Ectodermal cell (in vitro differentiated cells): ENCODE data around the gene BLVRB.
"Not testable (repeated sequence)": the region's sequence is repeated elsewhere in the genome, so short reads cannot be mapped to it uniquely, and the experiment has no call there.

ENCODE experiments used
- H3K27ac ChIP-seq: 2 replicates; pipeline ENCODE4 v1.7.0; 2013; ENCODE audit warnings: mild to moderate bottlenecking, low read depth, low read length; ENCODE audit not compliant: insufficient read depth, poor library complexity, severe bottlenecking
- H3K27me3 ChIP-seq: 2 replicates; pipeline ENCODE4 v1.7.0; 2013; ENCODE audit warnings: mild to moderate bottlenecking, low read length; ENCODE audit not compliant: insufficient read depth, control insufficient read depth, poor library complexity, severe bottlenecking
- H3K36me3 ChIP-seq: one replicate; pipeline ENCODE4 v1.7.0; 2013; ENCODE audit warnings: low read length; ENCODE audit not compliant: control insufficient read depth, insufficient read depth
- H3K4me1 ChIP-seq: one replicate; pipeline ENCODE4 v1.7.0; 2013; ENCODE audit warnings: low read length; ENCODE audit not compliant: control insufficient read depth, insufficient read depth
- H3K4me3 ChIP-seq: 2 replicates; pipeline ENCODE4 v1.7.0; 2013; ENCODE audit warnings: low read depth, low read length, control low read depth; ENCODE audit not compliant: insufficient read depth
- H3K9me3 ChIP-seq: 2 replicates; pipeline ENCODE4 v1.7.0; 2013; ENCODE audit warnings: mild to moderate bottlenecking, low read length, moderate library complexity; ENCODE audit not compliant: control insufficient read depth
- WGBS, 2 experiments: methylation state at CpG; one replicate each; pipeline ENCODE4 v1.1.7; 2013; ENCODE audit warnings: missing lambda C conversion rate in 2 of 2; 5-methylcytosine and 5-hydroxymethylcytosine counted together

BLVRB gene

DNA sequence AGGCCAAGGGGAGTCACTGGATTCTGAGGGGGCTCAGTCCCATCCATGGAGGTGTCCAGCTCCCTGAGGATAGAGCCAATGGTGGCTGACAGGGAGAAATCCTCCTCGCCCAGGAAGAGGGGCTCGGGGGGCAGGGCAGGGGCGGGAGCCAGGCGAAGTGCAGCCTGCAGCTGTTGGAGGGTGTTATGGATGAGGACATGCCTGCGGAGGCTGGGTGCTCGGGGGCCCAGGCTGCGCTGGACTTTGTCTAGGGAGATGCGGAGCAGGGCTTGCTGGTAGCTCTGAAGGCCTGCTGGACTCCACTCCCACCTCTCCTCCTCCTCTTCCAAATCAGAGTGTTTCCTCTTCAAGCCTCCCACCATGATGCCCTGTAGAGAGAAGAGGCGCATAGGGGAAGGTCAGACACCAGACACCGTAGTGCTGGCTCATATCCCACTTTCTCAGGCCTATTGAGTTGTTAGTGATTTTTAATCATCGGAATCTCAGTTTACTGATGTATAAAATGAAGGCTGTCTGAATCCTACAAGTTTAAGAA lies 23.8 kb downstream of the BLVRB start:
- Histone ChIP-seq H3K9me3 (no peaks in the 10 kb centered on the region), H3K4me3 (no peak overlapping the region), H3K27me3 (no peaks in the 10 kb centered on the region), H3K36me3 (no peaks in the 10 kb centered on the region), H3K4me1 (peaks cover 19% of the 10 kb centered on the region), H3K27ac (no peak overlapping the region)
- 96 to 97% methylated on average over 11 of the region's 11 CpGs for WGBS, 2 experiments

DNA sequence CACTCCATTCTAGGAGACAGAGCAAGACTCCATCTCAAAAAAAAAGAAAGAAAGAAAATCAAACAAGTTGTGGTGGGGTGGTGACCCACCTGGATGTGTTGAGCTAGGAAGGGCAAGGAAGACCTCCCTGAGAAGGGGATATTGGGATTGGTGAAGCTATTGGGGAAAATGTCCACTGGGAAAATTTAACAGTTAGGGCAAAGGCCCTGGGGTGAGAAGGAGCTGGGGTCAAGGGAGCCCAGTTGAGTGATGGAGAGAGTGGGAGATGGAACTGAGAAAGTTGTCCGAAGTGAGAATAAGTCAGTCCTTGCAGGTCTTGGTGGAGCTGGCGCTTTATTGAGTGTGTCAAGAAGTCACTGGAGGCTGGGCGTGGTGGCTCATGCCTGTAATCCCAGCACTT lies 27.3 kb downstream of the BLVRB start:
- peaks cover 8% of the 10 kb centered on the region for H3K4me1 ChIP-seq
- no peak overlapping the region for H3K4me3 ChIP-seq
- H3K9me3 ChIP-seq, result no peaks in the 10 kb centered on the region
- H3K27me3 ChIP-seq, result no peaks in the 10 kb centered on the region
- no peak overlapping the region for H3K27ac ChIP-seq
- H3K36me3 ChIP-seq, result no peaks in the 10 kb centered on the region
- WGBS, 2 experiments, result 95 to 97% methylated on average over 3 of the region's 3 CpGs

DNA sequence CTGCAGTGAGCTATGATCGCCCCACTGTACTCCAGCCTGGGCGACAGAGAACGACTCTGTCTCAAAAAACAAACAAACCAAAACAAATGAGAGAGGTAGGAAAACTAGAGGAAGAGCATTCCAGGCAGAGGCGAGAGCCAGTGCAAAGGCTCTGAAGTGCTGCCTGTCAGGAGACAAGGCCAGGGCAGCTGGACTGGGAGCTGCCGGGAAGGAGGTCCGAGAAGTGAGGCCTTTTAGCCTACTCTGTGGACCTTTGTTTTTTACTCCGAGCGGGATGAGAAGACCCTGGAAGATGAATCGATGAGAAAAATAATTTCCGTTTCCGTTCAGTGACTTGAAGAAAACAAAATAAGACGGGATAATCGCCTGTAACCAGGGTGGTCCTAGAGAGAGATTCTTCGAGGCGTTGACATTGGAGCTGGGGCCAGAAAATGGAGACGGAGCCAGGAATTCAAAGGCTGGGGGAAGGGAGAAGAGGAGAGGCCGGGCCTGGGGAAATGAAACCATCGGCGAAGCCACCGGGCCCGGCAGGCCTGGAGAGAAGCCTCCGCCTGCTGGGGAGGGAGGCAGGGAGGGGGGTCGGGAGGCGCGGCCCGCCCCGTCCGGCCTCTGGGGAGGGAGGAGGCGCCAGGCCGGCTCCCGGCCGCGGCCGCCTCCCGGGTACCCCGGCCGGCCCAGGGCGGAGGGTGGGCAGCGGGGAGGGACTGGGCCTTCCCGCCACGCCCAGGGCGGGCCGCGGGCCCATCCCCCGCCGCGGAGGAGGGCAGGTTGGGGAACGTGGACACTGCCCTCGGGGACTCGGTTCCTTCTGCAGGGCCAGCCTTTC lies 31.9 kb downstream of the BLVRB start:
- no peaks in the 10 kb centered on the region for H3K27me3 ChIP-seq
- peaks cover 4% of the 10 kb centered on the region for H3K4me1 ChIP-seq
- peak overlapping the region; percentile 32 for H3K4me3 ChIP-seq
- H3K36me3 ChIP-seq, result no peaks in the 10 kb centered on the region
- H3K27ac ChIP-seq, result peak overlapping the region; percentile 89
- WGBS, 2 experiments, result 5% methylated on average over 50 of the region's 50 CpGs
- no peaks in the 10 kb centered on the region for H3K9me3 ChIP-seq

DNA sequence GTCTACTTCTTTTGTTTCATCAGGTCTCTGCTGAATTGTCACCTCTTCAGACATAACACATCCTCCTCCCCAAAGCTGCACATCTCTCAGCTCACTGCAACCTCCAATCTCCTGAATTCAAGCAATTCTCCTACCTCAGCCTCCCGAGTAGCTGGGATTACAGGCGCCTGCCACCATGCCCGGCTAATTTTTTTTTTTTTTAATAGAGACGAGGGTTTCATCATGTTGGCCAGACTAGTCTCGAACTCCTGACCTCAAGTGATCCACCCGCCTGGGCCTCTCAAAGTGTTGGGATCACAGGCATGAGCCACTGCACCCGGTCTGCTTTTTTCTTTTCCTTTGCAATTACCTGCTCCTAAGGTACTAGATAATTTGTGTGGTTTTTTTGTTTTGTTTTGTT lies 32.8 kb downstream of the BLVRB start:
- H3K4me1 ChIP-seq, H3K9me3 ChIP-seq, H3K27me3 ChIP-seq, H3K36me3 ChIP-seq, H3K4me3 ChIP-seq, H3K27ac ChIP-seq: not testable (repeated sequence)
- WGBS, 2 experiments, result 89 to 91% methylated on average over 7 of the region's 7 CpGs

DNA sequence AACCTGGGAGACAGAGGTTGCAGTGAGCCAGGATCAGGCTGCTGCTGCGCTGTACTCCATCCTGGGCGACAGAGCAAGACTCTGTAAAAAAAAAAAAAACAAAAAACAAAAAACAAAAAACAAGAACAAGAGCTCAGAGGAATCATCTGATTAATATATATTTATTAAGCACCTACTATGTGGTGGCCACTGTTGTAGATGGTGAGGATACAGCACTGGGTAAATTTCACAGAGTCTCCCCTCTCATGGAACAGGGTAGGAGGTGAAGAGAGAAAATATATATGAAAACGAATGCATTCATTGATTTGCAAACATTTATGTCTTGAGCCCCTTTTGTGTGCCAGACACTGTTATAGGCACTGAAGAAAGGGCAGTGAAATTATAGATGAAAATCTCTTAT lies 33.8 kb downstream of the BLVRB start:
- Histone ChIP-seq H3K9me3 (no peaks in the 10 kb centered on the region), H3K27me3 (no peaks in the 10 kb centered on the region), H3K27ac (no peak overlapping the region), H3K4me3 (no peak overlapping the region), H3K4me1 (peaks cover 4% of the 10 kb centered on the region), H3K36me3 (no peaks in the 10 kb centered on the region)
- WGBS, 2 experiments, result 98 to 99% methylated on average over 3 of the region's 3 CpGs

DNA sequence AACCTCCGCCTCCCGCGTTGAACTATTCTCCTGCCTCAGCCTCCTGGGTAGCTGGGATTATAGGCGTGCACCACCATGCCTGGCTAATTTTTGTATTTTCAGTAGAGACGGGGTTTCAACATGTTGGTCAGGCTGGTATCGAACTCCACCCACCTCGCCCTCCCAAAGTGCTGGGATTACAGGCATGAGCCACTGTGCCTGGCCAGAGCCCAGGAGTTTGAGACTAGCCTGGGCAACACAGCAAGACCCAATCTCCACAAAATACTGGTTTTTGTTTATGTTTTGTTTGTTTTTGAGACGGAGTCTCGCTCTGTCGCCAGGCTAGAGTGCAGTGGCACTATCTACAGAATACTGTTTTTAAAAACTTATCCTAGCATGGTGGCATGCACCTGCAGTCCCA lies 35.3 kb downstream of the BLVRB start:
- WGBS, 2 experiments, result 93 to 94% methylated on average over 10 of the region's 10 CpGs
- not testable (repeated sequence) for H3K27me3 ChIP-seq, H3K9me3 ChIP-seq, H3K36me3 ChIP-seq, H3K4me3 ChIP-seq, H3K4me1 ChIP-seq, H3K27ac ChIP-seq

DNA sequence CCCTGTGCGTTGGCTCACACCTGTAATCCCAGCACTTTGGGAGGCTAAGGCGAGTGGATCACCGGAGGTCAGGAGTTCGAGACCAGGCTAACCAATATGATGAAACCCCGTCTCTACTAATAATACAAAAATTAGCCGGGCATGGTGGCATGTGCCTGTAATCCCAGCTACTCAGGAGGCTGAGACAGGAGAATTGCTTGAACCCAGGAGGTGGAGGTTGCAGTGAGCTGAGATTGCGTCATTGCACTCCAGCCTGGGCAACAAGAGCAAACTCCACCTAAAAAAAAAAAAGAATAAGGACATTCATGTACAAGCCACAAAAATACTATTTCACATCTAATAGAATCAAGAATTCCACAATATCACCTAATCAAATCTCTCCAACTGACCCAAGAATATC lies 37.3 kb downstream of the BLVRB start:
- WGBS, 2 experiments, result 93 to 95% methylated on average over 7 of the region's 7 CpGs
- not testable (repeated sequence) for H3K27ac ChIP-seq, H3K9me3 ChIP-seq, H3K4me1 ChIP-seq, H3K36me3 ChIP-seq, H3K27me3 ChIP-seq, H3K4me3 ChIP-seq

DNA sequence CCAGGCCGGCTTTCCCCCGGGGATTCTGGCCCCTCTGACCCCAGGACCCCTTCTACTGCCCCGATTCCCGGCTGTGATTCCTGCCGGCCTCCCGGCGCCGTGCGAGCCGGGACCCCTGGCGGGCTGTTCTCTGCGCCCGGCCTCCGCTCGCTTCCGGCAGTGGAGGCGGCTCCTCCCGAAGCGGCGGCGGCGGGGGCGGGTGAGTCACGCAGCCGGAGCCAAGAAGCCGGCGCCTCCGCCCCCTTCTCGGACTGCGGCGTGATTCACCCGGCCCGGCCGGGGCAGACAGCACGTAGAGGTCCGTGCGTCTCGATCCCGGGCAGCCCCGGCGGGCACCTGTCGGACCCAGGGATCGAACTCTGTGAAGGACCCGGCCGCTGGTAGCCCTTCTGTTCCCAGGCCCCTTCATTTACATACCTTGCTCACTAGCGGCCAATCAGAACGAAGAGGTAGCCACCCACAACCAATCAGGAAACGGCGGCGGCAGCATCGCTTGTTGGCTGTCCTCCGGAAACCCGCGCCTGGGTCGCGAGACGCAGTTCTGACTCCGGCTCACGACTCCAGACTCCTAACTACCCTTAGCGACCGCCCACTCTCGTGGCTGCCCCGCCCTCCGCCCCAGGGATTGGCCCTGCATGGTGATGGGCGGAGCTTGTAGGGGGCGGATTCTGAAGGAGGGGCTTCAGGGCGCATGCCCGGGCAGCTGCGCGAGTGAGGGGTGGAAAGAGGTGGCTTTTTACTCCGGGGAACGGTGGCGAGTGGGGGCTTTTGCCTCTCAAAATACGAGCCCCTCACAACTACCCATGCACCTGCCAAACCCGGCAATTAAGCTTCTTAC lies 39.9 kb downstream of the BLVRB start, which contains the start of gene SERTAD1:
SERTAD1 (minus strand) TSS at position 543 of the 838 bp plus-strand sequence. CDS start 2,446 bp downstream, outside the sequence.
- no peaks in the 10 kb centered on the region for H3K9me3 ChIP-seq
- WGBS, 2 experiments, result 0% methylated on average over 75 of the region's 75 CpGs

DNA sequence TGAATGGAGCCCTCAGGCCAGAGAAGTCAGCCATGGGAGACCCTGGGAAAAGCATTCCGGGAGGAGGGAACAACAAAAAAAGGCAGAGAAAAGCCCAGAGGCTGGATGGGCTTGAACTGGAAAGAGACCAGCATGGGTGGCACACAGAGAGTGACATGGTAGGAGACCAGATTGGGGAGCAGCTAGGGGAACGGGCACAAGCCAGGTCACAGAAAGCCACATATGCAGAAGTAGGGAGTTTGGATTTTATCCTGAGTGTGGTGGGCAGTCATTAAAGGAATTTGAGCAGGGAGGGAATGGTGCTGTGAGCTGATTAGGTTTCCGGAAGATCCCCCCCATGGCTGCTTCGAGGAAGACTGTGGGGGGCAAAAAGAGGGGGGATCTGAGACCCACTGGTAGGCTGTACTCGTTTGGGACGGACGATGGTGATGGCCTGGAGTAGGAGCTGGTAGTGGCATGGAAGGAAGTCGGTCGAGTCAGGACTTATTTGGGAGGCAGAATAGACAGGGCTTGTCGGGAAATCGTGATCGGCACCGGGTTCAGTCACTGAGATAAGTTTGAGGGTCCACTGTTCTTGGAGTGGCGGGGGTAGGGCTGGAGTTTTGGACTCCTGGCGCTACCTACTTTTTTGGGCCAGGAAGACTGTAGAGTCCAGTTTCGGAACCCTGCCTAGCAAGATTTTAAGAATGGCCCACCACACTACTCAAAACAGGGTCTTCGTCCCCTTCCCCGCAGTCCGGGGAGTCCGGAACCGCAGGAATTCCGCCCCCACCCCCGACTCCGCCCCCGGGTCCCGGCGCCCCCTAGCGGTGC lies 40.7 kb downstream of the BLVRB start:
- Histone ChIP-seq H3K4me1 (peaks cover 13% of the 10 kb centered on the region), H3K27me3 (no peaks in the 10 kb centered on the region), H3K36me3 (no peaks in the 10 kb centered on the region), H3K27ac (peak overlapping the region; percentile 95), H3K9me3 (no peaks in the 10 kb centered on the region), H3K4me3 (peak overlapping the region; percentile 67)
- WGBS, 2 experiments, result 2% methylated on average over 28 of the region's 28 CpGs

More for the DNA sequence above, 39.9 kb downstream of the BLVRB start, which contains the start of gene SERTAD1:
- Histone ChIP-seq H3K27ac (peak within 1 kb of the TSS; percentile 95), H3K27me3 (no peaks in the 10 kb centered on the region), H3K4me3 (peak within 1 kb of the TSS; percentile 67), H3K4me1 (peaks cover 13% of the 10 kb centered on the region), H3K36me3 (no peaks in the 10 kb centered on the region)
